ENCODE data around the gene TTBK1.

DNA sequence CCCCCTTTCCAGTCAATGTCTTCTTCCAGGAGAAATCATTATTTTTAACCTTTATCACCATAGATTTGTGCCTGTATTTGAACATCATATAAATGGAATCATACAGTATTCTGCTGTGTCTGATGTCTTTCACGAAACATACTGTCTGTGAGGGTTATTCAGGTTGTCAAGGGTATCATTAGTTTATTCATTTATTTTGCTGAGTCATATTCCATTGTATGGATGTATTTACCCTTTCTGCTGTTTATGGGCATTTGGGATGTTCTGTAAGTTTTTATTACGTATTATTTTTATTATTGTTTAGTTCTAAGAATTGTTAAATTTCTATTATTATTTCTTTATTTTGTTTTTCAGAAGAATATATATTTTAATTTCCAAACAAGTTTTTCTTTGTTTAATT, 36.0 kb upstream of the TTBK1 start:
- TF ChIP-seq RAD21 (IDR thresholded peaks at IDR 0.05; ENCODE audit: low read depth) (no peak), CEBPB (IDR thresholded peaks at IDR 0.05) (no peak), EP300 (IDR thresholded peaks at IDR 0.05; ENCODE audit: borderline replicate concordance) (no peak), YY1 (IDR thresholded peaks at IDR 0.05; ENCODE audit: low read depth) (no peak), NFIC (IDR thresholded peaks at IDR 0.05) (no peak), TAF1 (IDR thresholded peaks at IDR 0.05; ENCODE audit: low read depth) (no peak)
- TF ChIP-seq, protein P1, sequence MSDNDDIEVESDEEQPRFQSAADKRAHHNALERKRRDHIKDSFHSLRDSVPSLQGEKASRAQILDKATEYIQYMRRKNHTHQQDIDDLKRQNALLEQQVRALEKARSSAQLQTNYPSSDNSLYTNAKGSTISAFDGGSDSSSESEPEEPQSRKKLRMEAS (IDR thresholded peaks at IDR 0.05), result no peak

Data from Ishikawa (cell line).